Natural killer cell (primary cell): ENCODE results near the gene CHKA. TPM values are rescaled to one million over a fixed set of nuclear protein-coding genes. Genes with fewer than 3 reads are reported as not detected.

Source experiments
- ATAC-seq, 3 donors: fragments of 150-1000 bp in 2 of 3; fragments of 200-7000 bp in 1 of 3; cut with Tn5 transposase; 1 replicate in 1 of 3; 2 replicates in 2 of 3; pipeline ENCODE4 v1.10.0; 2021; ENCODE audit warnings: mild to moderate bottlenecking in 2 of 3, moderate library complexity in 2 of 3
- DNase-seq, 2 donors: peaks; one replicate each; pipeline versions ENCODE4 v3.0.0 to v3.0.0-alpha.2; 2013 to 2021; ENCODE audit warnings: mixed read lengths in 1 of 2
- H3K27ac ChIP-seq: one replicate; pipeline ENCODE4 v1.5.1; 2013; ENCODE audit warnings: mild to moderate bottlenecking, low read length
- H3K27me3 ChIP-seq: one replicate; pipeline ENCODE4 v1.6.1; 2013; ENCODE audit warnings: low read length; ENCODE audit not compliant: control insufficient read depth, insufficient read depth
- H3K36me3 ChIP-seq: one replicate; pipeline ENCODE4 v1.6.1; 2013; ENCODE audit warnings: low read length; ENCODE audit not compliant: control insufficient read depth, insufficient read depth
- H3K4me1 ChIP-seq: one replicate; pipeline ENCODE4 v1.6.1; 2013; ENCODE audit warnings: low read length; ENCODE audit not compliant: control insufficient read depth, insufficient read depth
- H3K4me3 ChIP-seq: one replicate; pipeline ENCODE4 v1.5.1; 2013; ENCODE audit warnings: low read length
- H3K9me3 ChIP-seq: one replicate; pipeline ENCODE4 v1.6.1; 2013; ENCODE audit warnings: low read length; ENCODE audit not compliant: control insufficient read depth, insufficient read depth
- H3K27ac Mint-ChIP-seq, 2 donors: one replicate each; pipeline ENCODE4 v1.8.0; 2022; ENCODE audit warnings: mild to moderate bottlenecking in 2 of 2, mixed read lengths in 2 of 2, moderate library complexity in 1 of 2
- H3K27me3 Mint-ChIP-seq, 2 donors: one replicate each; pipeline ENCODE4 v1.8.0; 2022; ENCODE audit warnings: low read depth in 2 of 2, mixed read lengths in 2 of 2
- H3K36me3 Mint-ChIP-seq: one replicate; pipeline ENCODE4 v1.8.0; 2022; ENCODE audit warnings: mixed read lengths
- H3K4me1 Mint-ChIP-seq, 2 donors: one replicate each; pipeline ENCODE4 v1.8.0; 2022; ENCODE audit warnings: mixed read lengths in 2 of 2
- H3K4me3 Mint-ChIP-seq: one replicate; pipeline ENCODE4 v1.8.0; 2022; ENCODE audit warnings: mild to moderate bottlenecking, moderate library complexity, mixed read lengths
- H3K9me3 Mint-ChIP-seq, 2 donors: one replicate each; pipeline ENCODE4 v1.8.0; 2022; ENCODE audit warnings: mixed read lengths in 2 of 2
- CTCF ChIP-seq: fragments of 200-600 bp; IDR thresholded peaks from one replicate; pipeline ENCODE4 v1.8.0; 2022; ENCODE audit warnings: antibody characterized with exemption
- WGBS: methylation state at CpG from one replicate; pipeline ENCODE4 v1.1.7; 2013; ENCODE audit warnings: missing lambda C conversion rate; ENCODE audit not compliant: insufficient coverage; 5-methylcytosine and 5-hydroxymethylcytosine counted together
- intact Hi-C: fragments of 100-400 bp; cut with micrococcal nuclease; formaldehyde crosslinking; loops from one replicate; pipeline ENCODE4 v1.14.2; 2022
- total RNA-seq, 4 donors: library from RNA; stranded (reverse); fragments of 120-200 nt in 1 of 4; gene quantifications; one replicate each; pipeline versions ENCODE4 v1.2.3 to v1.2.4, GENCODE V29; 2013 to 2022

CHKA gene
- total RNA-seq, 3 donors from 2014 or later (not counting 1 experiment from before 2014, with no cell fraction given): 15.8 to 24.6 (median 24.4) TPM

GRCh38 chr11:68135161-68135560 is 14.0 kb upstream of the CHKA start:
- H3K27ac Mint-ChIP-seq: no peak overlapping the region
- Histone ChIP-seq H3K36me3 (no peaks in the 10 kb centered on the region), H3K27me3 (no peaks in the 10 kb centered on the region), H3K4me1 (no peaks in the 10 kb centered on the region), H3K9me3 (no peaks in the 10 kb centered on the region), H3K27ac (no peak overlapping the region), H3K4me3 (no peak overlapping the region)
- H3K9me3 Mint-ChIP-seq: no peaks in the 10 kb centered on the region
- no peak for TF ChIP-seq CTCF
- 87% methylated on average over 3 of the region's 3 CpGs for WGBS
- H3K27me3 Mint-ChIP-seq: peaks cover 2 to 6% of the 10 kb centered on the region in 2 donors
- H3K4me1 Mint-ChIP-seq: no peaks in the 10 kb centered on the region
- H3K36me3 Mint-ChIP-seq: no peaks in the 10 kb centered on the region
- no peak for ATAC-seq
- H3K4me3 Mint-ChIP-seq: no peak overlapping the region
- intact Hi-C loops: no loop called here
- DNase-seq: no peak

GRCh38 chr11:68133761-68134160 is 12.6 kb upstream of the CHKA start:
- Histone ChIP-seq H3K9me3 (no peaks in the 10 kb centered on the region), H3K4me1 (no peaks in the 10 kb centered on the region), H3K27me3 (peaks cover 3% of the 10 kb centered on the region), H3K4me3 (no peak overlapping the region), H3K36me3 (no peaks in the 10 kb centered on the region), H3K27ac (no peak overlapping the region)
- TF ChIP-seq CTCF: no peak
- intact Hi-C loops: no loop called here
- Mint-ChIP-seq H3K27ac (no peak overlapping the region), H3K36me3 (no peaks in the 10 kb centered on the region), H3K4me3 (no peak overlapping the region), H3K27me3 (peaks cover 14 to 19% of the 10 kb centered on the region in 2 donors), H3K4me1 (no peaks in the 10 kb centered on the region), H3K9me3 (no peaks in the 10 kb centered on the region)
- 88% methylated on average over 2 of the region's 2 CpGs for WGBS
- ATAC-seq: no peak
- DNase-seq: no peak

- Mint-ChIP-seq H3K4me1 (no peaks in the 10 kb centered on the region), H3K4me3 (no peak overlapping the region), H3K9me3 (no peaks in the 10 kb centered on the region), H3K36me3 (no peaks in the 10 kb centered on the region), H3K27ac (no peak overlapping the region), H3K27me3 (peaks cover 12 to 15% of the 10 kb centered on the region in 2 donors)
- Histone ChIP-seq H3K27ac (no peak overlapping the region), H3K27me3 (peaks cover 11% of the 10 kb centered on the region), H3K4me1 (peaks cover 7% of the 10 kb centered on the region), H3K36me3 (no peaks in the 10 kb centered on the region), H3K4me3 (no peak overlapping the region), H3K9me3 (no peaks in the 10 kb centered on the region)
- DNase-seq: no peak
- 80% methylated on average over 1 of the region's 1 CpG for WGBS
- ATAC-seq: no peak
- intact Hi-C loops: no loop called here
- TF ChIP-seq CTCF: no peak
These were observed 8.9 kb upstream of the CHKA start for GRCh38 chr11:68130121-68130520.

GRCh38 chr11:68128682-68129327 is 7.6 kb upstream of the CHKA start:
- Mint-ChIP-seq H3K27ac (no peak overlapping the region), H3K4me1 (no peaks in the 10 kb centered on the region), H3K36me3 (no peaks in the 10 kb centered on the region), H3K27me3 (peaks cover 12 to 15% of the 10 kb centered on the region in 2 donors), H3K4me3 (no peak overlapping the region), H3K9me3 (no peaks in the 10 kb centered on the region)
- Histone ChIP-seq H3K36me3 (no peaks in the 10 kb centered on the region), H3K27ac (no peak overlapping the region), H3K4me1 (peaks cover 7% of the 10 kb centered on the region), H3K4me3 (no peak overlapping the region), H3K9me3 (no peaks in the 10 kb centered on the region), H3K27me3 (peaks cover 11% of the 10 kb centered on the region)
- ATAC-seq (no peak), DNase-seq (no peak)
- intact Hi-C loops: no loop called here
- 44% methylated on average over 11 of the region's 15 CpGs for WGBS
- no peak for TF ChIP-seq CTCF
